Measurements from ENCODE around the gene MATK.

DNA sequence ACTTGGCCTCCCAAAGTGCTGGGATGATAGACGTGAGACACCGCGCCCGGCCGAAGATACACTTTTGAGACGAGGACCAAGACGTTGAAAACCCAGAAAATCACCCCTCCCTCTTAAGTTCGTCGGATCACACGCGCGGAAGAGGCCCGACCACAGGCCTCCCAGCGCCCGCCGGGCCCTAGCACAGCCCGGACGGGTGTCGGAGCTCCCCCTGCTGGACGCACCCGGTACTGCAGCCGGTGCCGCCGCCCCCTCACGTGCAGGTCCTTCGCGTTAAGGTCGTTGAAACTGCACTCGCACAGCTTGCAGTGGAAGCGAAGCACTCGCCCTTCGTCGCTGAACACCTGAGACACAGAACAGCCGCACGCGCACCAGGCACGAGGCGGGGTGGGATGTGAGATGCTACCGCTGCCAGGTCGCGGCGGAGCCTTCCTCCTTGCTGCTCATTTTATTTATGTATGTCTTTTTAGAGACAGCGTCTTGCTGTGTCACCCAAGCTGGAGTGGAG is 35.7 kb upstream of the MATK start:
- no peak for TF ChIP-seq POLR2A (IDR thresholded peaks at IDR 0.05; ENCODE audit: low read depth, low read length)
- no peak for TF ChIP-seq POLR2AphosphoS5 (IDR thresholded peaks at IDR 0.05; ENCODE audit: low read depth, low read length)

All from GM12892 (cell line).